ENCODE results near the gene DYNLT2.

The DYNLT2 gene

DNA sequence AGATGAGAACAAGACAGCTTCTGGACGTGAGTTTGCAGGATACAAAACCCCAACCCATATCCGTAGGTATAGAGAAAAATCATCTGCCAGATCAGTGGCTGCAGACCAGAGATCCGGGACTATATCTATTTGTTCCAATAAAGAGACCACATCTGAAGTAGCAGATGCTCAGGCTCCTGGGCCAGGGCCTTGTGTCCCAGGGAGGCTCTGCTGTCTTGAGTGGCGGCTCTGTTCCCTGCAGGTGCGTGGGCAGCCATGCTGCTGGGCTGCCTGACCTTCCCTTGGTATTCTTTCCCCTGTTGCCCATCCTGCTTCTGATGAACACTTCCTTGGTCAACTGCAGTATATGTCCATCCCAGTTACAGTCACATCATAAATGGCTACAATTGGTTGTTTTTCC lies 35.0 kb upstream of the DYNLT2 start:
- in situ Hi-C loops (cut with HindIII; ENCODE audit: low pct_ligation_motif_present, low sequenced_read_pairs) = no loop called here
- Histone ChIP-seq H3K36me3 (replicated peaks) (no peaks in the 10 kb centered on the region), H3K4me3 (ENCODE audit: low read depth, low read length) (no peak overlapping the region), H3K27me3 (replicated peaks) (no peaks in the 10 kb centered on the region), H3K27ac (no peak overlapping the region)
- TF ChIP-seq, protein P1, sequence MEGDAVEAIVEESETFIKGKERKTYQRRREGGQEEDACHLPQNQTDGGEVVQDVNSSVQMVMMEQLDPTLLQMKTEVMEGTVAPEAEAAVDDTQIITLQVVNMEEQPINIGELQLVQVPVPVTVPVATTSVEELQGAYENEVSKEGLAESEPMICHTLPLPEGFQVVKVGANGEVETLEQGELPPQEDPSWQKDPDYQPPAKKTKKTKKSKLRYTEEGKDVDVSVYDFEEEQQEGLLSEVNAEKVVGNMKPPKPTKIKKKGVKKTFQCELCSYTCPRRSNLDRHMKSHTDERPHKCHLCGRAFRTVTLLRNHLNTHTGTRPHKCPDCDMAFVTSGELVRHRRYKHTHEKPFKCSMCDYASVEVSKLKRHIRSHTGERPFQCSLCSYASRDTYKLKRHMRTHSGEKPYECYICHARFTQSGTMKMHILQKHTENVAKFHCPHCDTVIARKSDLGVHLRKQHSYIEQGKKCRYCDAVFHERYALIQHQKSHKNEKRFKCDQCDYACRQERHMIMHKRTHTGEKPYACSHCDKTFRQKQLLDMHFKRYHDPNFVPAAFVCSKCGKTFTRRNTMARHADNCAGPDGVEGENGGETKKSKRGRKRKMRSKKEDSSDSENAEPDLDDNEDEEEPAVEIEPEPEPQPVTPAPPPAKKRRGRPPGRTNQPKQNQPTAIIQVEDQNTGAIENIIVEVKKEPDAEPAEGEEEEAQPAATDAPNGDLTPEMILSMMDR (IDR thresholded peaks at IDR 0.05; ENCODE audit: low read depth, low read length, missing control alignments) = no peak
- no peak for DNase-seq

DNA sequence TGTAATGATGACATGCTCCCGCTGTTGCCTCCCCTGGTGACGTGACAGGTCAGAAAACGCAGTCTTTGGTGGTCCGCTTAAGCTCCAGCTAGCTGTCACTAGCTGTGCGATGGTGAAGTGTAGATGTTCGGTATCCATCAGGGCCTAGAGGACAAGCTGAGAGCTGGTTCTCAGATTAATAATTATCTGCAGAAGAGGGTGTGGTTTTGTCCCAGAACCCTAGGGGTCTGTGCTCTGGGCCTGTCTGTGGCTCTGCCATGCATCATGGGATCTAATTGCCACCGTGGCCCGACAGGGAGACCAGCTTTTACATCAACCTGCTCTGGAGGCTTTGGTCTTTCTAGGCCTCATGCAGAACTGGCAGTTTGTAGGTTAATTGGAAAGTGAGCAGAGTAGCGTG lies 34.2 kb upstream of the DYNLT2 start:
- in situ Hi-C loops (cut with HindIII; ENCODE audit: low pct_ligation_motif_present, low sequenced_read_pairs) = no loop called here

DNA sequence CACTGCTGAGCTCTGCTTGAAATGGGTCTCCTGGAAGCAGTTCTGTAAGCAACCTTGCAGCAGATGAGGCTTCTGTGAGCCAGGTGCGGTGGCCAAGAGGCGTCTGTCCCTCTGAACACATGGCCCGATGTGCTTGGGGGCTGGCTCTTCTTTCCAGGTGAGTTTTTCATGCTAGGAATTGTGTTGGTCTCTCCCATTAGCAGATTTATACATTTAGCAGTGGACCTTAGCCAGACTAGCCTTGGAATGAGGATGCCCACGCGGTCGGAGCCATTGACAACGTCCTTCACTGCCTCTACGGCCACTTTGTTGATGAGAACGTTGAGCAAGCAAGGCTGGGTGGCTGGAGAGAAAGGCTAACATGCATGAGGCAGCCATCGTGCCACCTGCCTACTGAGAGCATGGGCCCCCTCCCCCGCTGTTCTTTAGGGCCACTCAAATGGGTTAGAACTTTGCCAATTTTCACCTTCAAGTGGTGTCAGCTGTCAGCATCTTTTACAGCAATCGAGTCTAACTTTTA lies 33.5 kb upstream of the DYNLT2 start:
- no peak overlapping the region for H3K27ac ChIP-seq
- H3K36me3 ChIP-seq (replicated peaks) = no peaks in the 10 kb centered on the region
- in situ Hi-C loops (cut with HindIII; ENCODE audit: low pct_ligation_motif_present, low sequenced_read_pairs) = no loop called here
- DNase-seq = no peak
- no peaks in the 10 kb centered on the region for H3K27me3 ChIP-seq (replicated peaks)
- TF ChIP-seq, protein P1 (IDR thresholded peaks at IDR 0.05; ENCODE audit: low read depth, low read length, missing control alignments) = no peak
- no peak overlapping the region for H3K4me3 ChIP-seq (ENCODE audit: low read depth, low read length)

More for the DNA sequence above, 34.2 kb upstream of the DYNLT2 start:
- TF ChIP-seq, protein P1 (IDR thresholded peaks at IDR 0.05; ENCODE audit: low read depth, low read length, missing control alignments) = no peak
- no peak overlapping the region for H3K4me3 ChIP-seq (ENCODE audit: low read depth, low read length)
- H3K27me3 ChIP-seq (replicated peaks) = no peaks in the 10 kb centered on the region
- H3K27ac ChIP-seq = no peak overlapping the region
- DNase-seq = no peak
- no peaks in the 10 kb centered on the region for H3K36me3 ChIP-seq (replicated peaks)

DNA sequence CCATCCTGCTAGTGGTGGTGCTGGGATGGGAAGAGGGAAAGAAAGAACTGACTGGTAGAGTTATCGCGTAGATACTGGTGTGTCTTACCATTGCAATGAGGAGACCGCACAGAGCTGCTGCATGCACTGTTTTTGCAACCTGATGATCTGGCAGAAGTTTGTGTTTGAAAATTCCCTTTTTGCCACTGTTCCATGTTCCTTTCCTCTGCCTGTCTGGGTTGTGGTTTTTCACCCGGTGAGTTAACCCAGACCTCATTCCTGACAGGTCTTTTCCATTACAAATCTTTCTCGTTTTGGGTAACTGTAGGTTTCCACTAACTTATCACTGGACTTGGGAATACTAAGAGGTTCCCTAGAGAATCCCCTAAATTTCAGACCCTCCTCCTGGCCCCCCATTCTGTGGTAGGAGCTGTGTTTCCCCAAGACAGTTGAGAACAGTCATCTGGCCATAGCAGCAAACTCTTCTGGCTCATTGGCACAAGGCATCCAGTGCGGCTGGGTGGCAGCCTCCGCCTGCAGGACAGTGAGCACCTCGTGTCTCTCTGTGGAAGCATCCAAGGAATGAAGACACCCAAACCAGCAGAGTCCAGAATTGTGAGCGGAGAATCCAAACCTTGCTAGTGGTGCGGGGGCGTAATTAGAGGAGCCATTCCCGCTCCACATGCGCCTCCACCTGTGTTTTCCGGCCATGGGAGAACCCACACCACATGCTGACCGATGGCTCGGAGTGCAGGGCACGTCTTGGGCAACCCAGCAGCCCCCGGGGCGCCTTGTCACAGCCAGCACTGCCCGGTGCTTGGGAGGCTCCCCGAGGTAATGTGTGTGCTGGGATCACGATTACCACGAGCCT lies 32.8 kb upstream of the DYNLT2 start:
- Histone ChIP-seq H3K36me3 (replicated peaks) (no peaks in the 10 kb centered on the region), H3K27me3 (replicated peaks) (no peaks in the 10 kb centered on the region), H3K4me3 (ENCODE audit: low read depth, low read length) (no peak overlapping the region), H3K27ac (no peak overlapping the region)
- in situ Hi-C loops (cut with HindIII; ENCODE audit: low pct_ligation_motif_present, low sequenced_read_pairs) = no loop called here
- TF ChIP-seq, protein P1 (IDR thresholded peaks at IDR 0.05; ENCODE audit: low read depth, low read length, missing control alignments) = no peak
- no peak for DNase-seq

DNA sequence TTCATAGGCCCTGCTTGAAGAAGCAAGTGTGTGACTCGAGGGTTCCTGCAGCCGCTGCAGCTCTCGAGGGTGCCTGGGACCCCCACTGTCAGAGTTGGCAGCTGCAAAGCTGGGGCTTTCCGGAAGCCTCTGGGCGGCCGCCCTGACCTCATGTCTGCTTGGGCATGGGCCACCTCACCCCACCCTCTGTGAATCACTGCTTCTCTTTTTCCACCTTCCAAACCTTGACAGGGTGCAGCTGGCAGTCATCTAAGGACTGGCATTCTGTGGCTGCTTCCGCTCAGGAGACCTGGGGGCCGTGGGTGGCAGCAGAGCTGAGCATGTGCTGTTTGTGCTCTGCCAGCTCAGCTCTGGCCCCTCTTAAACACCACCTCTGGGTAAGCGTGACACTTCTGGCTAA lies 32.0 kb upstream of the DYNLT2 start:
- Histone ChIP-seq H3K36me3 (replicated peaks) (no peaks in the 10 kb centered on the region), H3K27ac (no peak overlapping the region), H3K27me3 (replicated peaks) (no peaks in the 10 kb centered on the region), H3K4me3 (ENCODE audit: low read depth, low read length) (no peak overlapping the region)
- DNase-seq = no peak
- in situ Hi-C loops (cut with HindIII; ENCODE audit: low pct_ligation_motif_present, low sequenced_read_pairs) = no loop called here
- TF ChIP-seq, protein P1 (IDR thresholded peaks at IDR 0.05; ENCODE audit: low read depth, low read length, missing control alignments) = no peak

Measured in brain microvascular endothelial cell (primary cell).